GM21723 (cell line): Measurements from ENCODE around the gene CNPY1.
"Not testable (repeated sequence)": the region's sequence is repeated elsewhere in the genome, so short reads cannot be mapped to it uniquely, and the experiment has no call there.

Experiments
- ATAC-seq: cut with Tn5 transposase; IDR thresholded peaks from one replicate; pipeline ENCODE4 v1.9.1; 2021; ENCODE audit warnings: mild to moderate bottlenecking, moderate library complexity; ENCODE audit not compliant: unreplicated experiment

Gene CNPY1

DNA sequence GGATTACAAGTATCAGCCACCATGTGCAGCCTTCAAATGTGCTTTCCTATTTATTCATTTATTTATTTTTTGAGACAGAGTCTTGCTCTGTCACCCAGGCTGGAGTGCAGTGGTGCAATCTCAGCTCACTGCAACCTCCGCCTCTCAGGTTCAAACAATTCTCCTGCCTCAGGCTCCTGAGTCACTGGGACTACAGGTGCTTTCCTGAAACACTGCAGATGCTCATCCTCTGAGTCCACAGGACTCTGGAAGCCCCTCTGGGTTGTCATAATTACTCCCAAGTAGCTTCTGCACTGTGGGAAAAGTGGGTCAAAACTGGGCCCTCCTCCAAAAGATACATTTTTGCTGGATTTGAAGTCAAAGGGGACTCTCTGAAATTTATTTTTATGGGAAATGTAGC lies at the start of gene CNPY1:
TSS of gene CNPY1 (minus strand) at position 111 of the 400 bp plus-strand sequence. CDS start 630 bp downstream, outside the sequence.
- ATAC-seq: not testable (repeated sequence)

DNA sequence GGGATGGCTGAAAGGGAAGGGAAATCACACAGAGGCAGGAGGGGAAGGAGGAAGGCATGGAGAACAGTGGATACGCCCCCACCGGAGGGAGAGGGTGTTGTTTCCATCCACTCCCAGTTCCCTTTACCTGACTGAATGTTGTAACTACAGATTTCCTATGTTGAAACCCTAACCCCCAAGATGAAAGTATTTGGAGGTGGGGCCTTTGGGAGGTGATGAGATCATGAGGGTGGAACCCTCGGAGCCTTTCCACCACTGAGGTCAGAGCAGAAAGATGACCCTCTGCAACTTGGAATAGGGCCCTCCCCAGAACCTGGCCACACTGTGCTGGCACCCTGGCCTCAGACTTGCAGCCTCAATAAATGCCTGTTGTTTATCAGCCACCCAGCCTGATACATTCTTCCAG lies 48.6 kb upstream of the CNPY1 start:
- no peak for ATAC-seq

DNA sequence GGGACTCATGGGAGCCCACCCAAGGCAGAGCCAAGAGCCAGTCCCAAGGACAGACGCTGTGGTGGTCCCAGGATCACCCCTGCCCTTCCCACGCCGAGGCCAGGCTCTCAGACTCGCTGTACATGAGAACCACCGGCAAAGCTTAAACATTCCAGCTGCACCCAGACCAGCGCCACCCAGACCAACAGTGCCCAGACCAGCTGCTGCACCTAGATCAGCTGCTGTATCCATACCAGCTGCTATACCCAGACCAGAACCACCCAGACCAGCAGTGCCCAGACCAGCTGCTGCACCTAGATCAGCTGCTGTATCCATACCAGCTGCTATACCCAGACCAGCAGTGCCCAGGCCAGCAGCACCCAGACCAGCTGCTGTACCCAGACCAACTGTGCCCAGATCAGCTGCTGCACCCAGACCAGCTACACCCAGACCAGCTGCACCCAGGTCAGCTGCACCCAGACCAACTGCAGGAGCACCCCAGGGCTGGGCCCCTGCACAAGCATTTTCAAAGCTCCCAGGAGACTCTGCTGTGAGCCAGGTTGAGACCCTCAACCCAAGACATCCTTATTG lies 47.9 kb upstream of the CNPY1 start:
- no peak for ATAC-seq

DNA sequence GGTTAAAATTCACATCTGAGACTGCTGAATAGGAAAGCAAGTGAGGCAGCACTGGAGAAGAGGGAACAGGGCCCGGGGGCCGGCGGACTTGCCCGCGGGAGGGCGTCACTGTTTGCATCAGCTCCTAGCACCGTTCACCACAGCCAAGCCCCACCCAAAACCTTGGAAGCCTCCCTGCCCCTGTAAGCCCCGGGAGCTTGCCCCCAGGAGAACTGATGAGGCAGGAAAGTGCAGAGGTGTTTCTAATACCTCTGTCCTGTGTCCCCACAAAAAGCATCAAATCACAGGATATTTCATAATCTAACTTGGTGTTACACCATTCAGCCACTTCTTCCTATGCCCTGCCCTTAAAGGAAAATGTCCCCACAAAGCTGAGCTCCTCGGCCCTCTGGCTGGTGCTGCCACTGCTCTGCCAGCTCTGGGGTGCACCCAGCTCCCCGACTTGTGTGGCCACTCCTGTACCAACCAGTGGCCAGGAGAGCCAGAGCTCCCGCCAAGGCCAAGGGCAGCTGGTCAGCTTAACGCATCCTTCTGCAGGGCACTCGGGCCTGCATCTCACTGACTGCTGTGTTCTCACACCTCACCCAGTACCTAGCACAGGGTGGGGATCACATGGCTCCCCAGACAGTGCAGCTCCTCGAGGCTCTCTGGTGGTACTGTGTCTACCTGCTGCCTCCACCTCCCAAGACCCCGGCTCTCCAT lies 47.3 kb upstream of the CNPY1 start:
- no peak for ATAC-seq

DNA sequence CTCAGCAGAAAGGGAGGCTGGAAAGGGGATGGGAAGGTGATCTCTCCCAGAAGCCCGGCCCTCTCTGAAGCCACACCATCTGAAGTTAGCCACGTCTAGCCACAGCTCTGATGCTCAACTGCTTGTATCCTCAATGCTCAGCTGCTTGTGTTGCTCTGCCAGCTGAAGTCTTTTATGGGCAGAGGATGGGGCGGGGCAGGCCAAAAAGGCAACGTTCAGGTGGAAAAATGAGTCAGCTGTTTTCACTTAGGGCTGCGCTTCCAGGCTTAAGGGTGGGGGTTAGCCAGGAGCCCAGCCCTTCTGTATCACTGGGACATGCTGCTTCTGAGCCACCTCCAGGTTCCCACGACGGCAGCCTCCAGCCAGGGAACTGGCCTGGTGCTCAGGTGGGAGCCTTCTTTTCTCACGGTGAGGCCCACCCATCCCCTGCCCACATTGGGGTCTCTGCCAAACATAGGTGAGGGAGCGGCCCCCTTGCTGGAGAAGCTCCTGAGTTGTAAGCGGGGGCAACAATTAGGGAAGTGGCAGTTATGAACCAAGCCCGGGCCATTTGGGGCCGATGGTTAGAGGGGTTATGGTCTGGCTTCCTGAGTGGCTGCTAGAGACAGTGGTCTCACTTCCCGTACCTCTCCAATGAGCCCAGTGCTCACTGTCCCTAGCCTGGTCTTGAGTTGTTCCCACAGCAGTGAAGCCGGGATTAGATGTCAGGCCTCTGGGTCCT lies 44.9 kb upstream of the CNPY1 start:
- ATAC-seq: no peak

DNA sequence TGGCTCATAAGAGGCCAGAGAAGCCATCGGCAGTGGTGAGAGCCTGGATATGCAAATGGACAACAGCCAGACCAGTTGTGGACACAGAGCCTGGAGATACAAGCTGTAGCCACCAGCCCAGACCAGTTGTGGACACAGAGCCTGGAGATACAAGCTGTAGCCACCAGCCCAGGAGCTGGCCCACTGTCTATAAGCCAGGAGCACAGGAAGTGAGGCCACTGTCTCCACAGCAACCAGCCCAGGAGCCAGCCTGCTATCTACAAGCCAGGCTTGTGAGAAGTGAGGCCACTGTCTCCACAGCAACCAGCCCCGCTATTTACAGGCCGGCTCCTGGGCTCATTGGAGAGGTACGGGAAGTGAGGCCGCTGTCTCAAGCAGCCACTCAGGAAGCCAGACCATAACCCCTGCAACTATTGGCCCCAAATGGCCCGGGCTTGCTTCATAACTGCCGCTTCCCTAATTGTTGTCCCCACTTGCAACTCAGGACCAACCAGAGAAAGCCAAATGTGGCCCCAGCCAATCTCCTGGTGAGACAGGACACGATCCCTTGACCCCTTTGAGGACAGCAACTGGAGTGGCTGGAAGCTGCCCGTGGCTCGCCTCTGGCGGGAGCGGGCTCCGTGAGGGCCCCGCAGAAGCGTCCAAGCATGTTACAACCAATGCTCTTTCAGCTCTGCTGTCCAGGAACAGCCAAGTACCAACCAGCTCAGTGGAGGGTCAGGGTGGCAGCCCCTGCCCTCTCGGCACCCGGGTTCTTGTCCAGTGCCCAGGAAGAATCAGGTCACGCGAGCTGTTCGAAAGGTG lies 44.1 kb upstream of the CNPY1 start:
- ATAC-seq: no peak

DNA sequence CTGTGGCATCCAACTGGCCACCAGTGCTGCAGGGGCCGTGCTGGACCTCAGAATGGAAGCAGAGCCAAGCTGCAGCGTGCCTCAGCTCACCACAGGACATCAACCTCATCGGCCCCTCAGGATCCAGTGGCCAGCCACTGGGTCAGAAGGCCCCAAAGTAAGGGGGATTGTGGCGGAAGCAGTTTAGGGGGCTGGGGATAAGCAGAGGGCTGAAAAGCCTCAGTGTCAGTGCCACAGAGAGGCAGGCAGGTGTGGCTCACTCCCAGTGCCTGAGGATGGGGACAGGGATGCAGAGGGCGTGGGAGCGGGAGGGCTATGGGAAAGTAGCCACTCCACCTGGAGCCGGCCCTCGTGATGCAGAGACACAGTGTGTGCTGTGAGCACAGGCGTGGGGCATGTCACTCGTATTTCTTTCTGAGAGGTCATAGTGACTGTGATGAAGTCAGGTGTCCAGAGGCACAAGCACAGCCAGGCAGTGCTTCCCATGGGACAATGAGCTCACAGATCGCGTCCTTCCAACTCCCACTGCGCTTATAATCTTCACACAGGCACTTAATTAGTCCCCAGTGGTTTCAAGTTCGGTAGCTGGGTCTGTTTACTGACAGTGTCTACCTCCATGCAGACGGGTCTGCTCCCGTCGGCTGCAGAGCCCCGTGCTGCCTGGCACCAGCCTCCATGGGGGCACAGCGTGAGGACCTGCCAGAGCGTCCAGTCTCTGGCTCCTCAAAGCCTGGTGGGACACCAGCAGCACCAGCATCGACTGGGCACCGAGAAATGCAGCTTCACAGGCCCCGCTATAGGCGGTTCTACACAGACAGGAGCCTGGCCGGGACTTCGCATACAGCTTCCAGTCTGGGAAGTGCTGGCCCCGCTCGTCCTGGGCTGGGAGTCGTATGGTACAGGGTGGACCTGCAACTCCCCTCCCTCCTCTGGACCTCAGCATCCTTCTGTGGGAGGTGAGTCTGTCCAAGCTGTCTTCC lies 42.9 kb upstream of the CNPY1 start:
- ATAC-seq: no peak

DNA sequence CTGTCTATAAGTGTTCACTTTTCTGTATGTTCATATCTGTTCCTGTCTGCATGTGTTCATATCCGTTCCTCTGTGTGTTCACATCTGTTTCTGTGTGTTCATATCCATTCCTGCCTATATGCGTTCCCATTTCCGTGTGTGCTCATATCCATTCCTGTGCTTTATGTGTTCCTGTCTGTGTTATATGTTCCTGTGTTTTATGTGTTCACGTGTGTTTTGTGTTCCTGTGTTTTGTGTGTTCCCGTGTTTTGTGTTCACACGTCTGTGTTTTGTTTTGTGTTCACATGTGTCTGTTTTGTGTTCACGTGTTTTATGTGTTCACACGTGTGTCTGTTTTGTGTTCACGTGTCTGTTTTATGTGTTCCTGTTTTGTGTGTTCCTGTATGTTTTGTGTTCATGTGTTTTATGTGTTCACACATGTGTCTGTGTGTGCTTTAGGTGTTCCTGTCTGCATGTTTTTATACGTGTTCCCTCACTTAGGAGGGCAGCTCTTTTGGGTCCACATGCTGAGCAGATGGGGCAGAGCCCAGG lies 42.2 kb upstream of the CNPY1 start:
- ATAC-seq: no peak

DNA sequence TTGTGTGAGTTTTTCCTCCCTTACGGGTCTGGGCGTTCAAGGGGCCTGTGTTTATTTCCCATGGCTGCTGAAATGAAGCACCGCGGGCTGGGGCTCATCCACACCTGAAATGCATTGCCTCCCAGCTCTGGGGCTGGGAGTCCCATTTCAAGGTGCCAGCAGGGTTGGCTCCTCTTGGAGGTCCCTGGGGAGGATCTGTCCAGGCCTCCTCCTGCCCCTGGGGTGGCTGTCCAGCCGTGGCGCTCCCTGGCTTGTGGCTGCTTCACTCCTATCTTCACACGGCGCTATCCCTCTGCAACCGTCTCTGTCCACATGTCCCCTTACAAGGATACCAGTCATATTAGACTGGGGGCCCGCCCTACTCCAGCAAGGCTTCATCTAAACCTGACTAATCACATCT lies 41.1 kb upstream of the CNPY1 start:
- ATAC-seq: no peak

DNA sequence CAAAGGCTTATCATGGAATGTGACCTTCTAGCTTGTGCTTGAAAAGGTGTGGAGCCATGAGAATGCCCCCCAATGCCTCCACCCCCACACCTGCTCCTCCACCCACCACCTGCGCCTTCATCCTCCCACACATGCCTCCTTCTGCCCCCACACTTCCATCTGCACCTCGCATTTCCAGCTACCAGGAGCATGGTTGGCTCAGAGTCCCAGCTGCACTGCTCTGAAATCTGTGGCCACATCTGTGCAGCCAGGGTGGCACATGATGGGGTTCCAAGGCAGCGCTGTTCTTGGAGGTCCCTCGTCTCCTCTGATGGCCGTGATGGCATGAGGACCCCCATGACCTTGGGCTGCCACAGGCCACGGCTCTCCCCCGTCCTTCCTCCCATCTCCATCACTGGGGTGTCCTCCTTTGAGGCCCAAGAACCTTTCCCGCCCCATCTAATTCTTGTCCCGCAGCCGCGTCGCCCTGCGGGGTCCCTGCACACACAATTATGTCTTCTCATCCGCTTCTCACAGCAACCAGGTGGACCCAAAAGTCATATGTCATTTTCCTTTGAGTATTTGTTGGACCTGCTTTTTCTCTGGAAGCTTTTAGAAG lies 40.6 kb upstream of the CNPY1 start:
- ATAC-seq: no peak

DNA sequence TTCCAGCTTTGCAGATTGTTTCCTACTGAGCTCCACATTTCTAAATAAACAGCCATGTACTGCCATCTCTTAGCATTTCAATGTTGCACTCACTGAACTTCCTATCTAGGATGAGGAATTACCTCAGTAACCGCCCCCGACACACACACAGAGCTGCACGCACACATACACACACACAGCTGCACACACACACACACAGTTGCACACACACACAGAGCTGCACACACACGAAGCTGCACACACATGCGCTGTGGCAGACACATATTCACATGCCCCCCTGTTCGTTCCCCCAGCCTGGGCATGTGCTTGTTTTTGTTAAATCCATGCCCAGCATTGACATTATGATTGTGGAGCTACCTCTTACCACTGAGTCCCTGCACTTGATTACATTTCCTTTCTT lies 39.6 kb upstream of the CNPY1 start:
- no peak for ATAC-seq

DNA sequence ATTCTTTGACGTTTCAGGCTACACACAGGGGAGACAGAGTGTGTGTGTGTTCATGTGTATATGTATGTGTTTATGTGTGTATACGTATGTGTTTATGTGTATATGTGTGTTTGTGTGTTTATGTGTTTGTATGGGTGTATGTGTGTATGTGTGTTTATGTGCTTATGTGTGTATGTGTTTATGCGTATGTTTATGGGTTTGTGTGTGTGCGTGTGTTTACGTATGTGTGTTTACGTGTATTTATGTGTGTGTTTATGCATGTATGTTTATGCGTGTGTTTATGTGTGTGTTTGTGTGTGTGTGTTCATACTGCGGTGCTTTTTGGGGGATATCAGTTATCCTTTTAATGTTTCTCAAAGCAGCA lies 39.2 kb upstream of the CNPY1 start:
- no peak for ATAC-seq

DNA sequence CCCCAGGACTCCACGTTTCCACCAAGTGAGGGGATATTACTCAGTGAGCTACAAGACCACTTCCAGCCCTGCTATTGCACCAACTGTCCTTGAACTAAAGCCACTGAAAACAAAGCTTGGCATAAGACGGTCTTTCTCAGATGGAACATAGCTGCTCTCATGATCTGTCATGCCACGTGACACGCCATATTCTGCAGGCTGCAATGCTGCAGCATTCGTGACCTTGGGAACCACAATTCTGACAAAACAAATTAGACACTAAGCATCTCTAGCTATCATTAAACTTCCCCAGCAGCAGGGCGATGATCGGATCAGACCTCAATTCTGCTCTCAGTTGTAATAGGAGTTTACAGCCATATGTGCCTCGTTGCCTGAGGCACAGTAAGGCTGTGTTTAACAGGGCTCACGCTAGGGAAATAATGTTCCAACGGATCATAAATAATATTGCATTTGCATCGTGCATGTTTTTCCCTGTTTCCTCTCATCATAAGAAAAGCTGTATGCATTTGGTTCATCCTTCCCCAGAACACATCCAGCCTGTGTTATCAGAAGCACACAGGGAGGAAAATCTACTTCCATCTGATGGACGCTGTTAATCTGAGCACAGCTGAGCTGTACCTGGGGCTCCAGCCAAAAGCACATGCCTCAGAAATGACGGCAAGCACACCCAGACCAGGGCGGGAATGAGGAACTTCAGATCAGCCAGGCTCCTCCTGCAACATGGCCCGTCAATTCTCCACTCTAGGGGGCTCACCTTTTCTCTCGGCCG lies 38.6 kb upstream of the CNPY1 start:
- no peak for ATAC-seq

DNA sequence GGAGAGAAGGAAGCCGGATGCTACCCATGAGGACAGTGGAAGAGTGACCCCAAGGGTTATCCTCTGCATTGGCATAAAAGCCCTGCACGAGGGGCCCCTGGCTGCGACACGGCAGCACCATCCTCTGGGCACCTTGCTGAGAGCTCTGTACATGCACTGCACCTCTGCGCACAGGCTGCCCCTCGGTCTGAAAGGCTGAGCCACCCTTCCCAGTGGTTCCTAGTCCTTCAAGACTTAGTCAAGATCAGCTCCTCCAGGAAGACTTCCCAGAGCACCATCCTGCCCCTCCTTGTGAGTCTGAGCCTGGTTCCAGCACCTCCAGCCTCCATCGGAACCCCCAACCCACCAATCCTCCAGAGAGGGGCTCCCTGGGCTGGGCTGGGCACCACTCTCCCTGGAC lies 37.9 kb upstream of the CNPY1 start:
- no peak for ATAC-seq

DNA sequence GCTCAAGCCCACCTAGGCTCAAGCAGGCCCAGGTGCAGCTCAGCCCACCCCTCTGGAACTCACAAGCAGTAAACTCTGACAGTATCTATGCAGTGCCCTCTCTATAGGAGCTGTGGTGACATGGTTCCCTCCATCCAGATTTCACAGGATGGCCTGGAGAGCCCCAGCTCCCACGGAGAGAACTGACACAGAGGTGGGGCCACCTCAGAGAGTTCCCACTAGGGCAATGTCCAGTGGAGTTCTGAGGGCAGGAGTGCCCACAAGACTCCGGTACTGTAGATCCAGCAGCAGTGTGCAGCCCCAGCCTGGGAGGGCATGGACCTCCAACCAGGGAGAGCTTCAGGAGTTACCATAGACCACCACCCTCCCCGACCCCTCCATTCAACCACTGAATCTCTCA lies 37.3 kb upstream of the CNPY1 start:
- ATAC-seq: no peak

DNA sequence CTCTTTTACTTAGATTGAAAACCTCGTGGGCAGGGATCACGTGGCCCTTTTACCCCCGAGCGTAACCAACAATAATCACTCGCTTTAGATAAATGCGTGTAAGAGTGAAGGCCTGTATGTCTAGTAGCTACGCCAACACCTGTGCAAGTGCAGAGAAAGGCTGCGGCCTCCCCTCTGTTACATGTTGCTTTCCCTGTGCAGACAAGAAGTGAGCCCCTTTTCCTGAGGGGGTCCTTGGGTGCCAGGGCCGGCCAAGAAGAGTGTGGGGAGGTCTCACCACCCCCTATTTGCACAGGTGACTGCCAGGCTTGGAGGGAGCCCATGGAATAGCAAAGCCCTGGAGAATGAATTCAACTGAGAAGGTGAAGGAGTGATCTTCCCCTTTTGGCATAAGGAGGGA lies 35.6 kb upstream of the CNPY1 start:
- no peak for ATAC-seq

DNA sequence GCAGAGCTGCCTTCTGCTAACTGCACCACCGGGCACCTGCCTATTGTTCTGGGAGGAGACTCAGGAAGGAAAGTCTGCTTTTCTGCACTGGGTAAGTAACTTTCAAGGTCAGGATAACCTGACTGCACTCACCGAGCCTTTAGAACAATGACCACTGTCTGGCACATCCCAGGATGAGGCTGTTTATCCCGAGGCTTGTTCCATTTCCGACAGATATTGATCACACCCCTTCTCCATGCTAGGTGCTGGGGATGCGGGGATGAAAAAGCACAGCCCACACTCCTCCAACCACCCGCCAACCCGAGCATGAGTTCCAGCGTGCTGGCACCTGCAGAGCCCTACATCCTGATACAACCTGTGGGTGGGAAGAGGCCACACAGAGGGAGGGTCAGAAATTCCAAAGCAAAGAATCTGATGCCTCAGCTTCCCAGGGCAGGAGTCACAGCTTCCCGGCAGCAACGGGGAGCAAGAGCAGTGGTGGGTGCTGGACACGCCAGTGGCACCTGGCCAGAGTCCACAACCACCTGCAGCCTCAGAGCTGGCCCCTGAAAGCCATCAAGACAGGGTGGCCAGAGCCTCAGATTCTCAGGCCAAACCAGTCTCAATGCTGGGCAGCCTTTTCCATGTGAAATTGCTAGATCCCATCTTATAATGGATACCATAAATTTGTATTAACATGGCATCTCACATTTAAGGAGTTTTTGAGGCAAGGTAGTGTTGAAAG lies 34.9 kb upstream of the CNPY1 start:
- no peak for ATAC-seq

DNA sequence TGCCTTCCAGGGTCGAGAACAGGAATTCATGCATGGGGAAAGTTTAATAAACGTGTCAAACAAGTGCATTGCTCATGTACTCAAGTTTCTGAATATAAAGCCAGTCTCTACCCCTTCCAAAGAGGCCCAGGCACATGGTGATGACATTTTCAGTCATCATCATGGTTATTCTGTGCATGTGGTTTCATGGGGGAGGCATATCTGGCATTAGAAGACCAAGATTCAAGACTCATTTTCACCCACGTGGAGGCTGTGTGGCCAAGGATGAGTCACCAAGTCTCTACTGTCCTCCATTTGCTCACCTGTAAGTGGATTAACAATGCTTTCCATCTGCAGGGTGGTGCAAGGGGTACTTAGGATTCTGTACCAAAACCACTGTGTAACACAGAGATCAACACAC lies 34.0 kb upstream of the CNPY1 start:
- no peak for ATAC-seq
